Stomach (tissue), 4 donors: ENCODE data around the gene ADD1.

Experiments
- CTCF ChIP-seq, 7 experiments: fragments of 450-650 bp in 4 of 7; fragments of 200-600 bp in 3 of 7; sonication (generic) in 3 of 7; IDR thresholded peaks; one replicate each; pipeline ENCODE4 v1.5.1; 2016 to 2019; ENCODE audit warnings: antibody characterized with exemption in 7 of 7, control low read depth in 2 of 7, mild to moderate bottlenecking in 1 of 7
- EP300 ChIP-seq: sonication (generic); formaldehyde crosslinking; IDR thresholded peaks from one replicate; pipeline ENCODE4 v1.6.1; 2017; ENCODE audit warnings: antibody characterized with exemption
- POLR2A ChIP-seq, 4 donors: fragments of 450-650 bp; IDR thresholded peaks; one replicate each; pipeline ENCODE4 v1.6.1; 2016; ENCODE audit warnings: antibody characterized with exemption in 4 of 4, control low read depth in 2 of 4, mild to moderate bottlenecking in 1 of 4, moderate library complexity in 1 of 4
- POLR2AphosphoS5 ChIP-seq, 3 donors: sonication (generic); formaldehyde crosslinking; IDR thresholded peaks; one replicate each; pipeline ENCODE4 v1.6.1; 2016; ENCODE audit warnings: antibody characterized with exemption in 3 of 3

- TF ChIP-seq CTCF (IDR thresholded peaks at IDR 0.05) (no peak), POLR2A (IDR thresholded peaks at IDR 0.05) (no peak), POLR2AphosphoS5 (IDR thresholded peaks at IDR 0.05) (no peak), EP300 (no peak)
These were observed 38.7 kb downstream of the ADD1 start for GRCh38 chr4:2882341-2882740.
